Activated CD8-positive, alpha-beta memory T cell treated with anti-CD3 and anti-CD28 coated beads, Interleukin-2, amount 50 U/mL, for 24 hours (primary cell): Measurements from ENCODE around the gene VAV2.

Experiments used
- DNase-seq: peaks from one replicate; pipeline ENCODE4 v3.0.0-alpha.2; 2020; ENCODE audit errors: extremely low read depth

Gene VAV2

GRCh38 chr9:133952598-133953550, 39.2 kb downstream of the VAV2 start:
- DNase-seq, result no peak

- DNase-seq, result no peak
Observed at GRCh38 chr9:133951265-133951664, 40.9 kb downstream of the VAV2 start.

- no peak for DNase-seq
Observed at GRCh38 chr9:133950629-133951111, 41.5 kb downstream of the VAV2 start.

- no peak for DNase-seq
Observed at GRCh38 chr9:133950192-133950591, 41.9 kb downstream of the VAV2 start.

GRCh38 chr9:133949486-133950061, 42.5 kb downstream of the VAV2 start:
- DNase-seq, result no peak

GRCh38 chr9:133948561-133949485, 43.3 kb downstream of the VAV2 start:
- no peak for DNase-seq

GRCh38 chr9:133948131-133948530, 44.0 kb downstream of the VAV2 start:
- DNase-seq, result no peak

- no peak for DNase-seq
Observed at GRCh38 chr9:133946840-133947486, 45.2 kb downstream of the VAV2 start.

GRCh38 chr9:133945977-133946753, 46.0 kb downstream of the VAV2 start:
- no peak for DNase-seq

GRCh38 chr9:133945314-133945975, 46.7 kb downstream of the VAV2 start:
- no peak for DNase-seq

- DNase-seq, result no peak
Observed at GRCh38 chr9:133944746-133945135, 47.4 kb downstream of the VAV2 start.

GRCh38 chr9:133943781-133944745, 48.1 kb downstream of the VAV2 start:
- DNase-seq, result no peak

- no peak for DNase-seq
Observed at GRCh38 chr9:133943036-133943780, 48.9 kb downstream of the VAV2 start.

GRCh38 chr9:133942206-133942975, 49.7 kb downstream of the VAV2 start:
- DNase-seq, result no peak

GRCh38 chr9:133939845-133940244, 52.3 kb downstream of the VAV2 start:
- DNase-seq, result no peak

GRCh38 chr9:133939171-133939785, 52.8 kb downstream of the VAV2 start:
- no peak for DNase-seq

GRCh38 chr9:133938753-133939152, 53.4 kb downstream of the VAV2 start:
- no peak for DNase-seq
